Large intestine (tissue), 3 donors: ENCODE measurements around the gene NOTUM. TPM values are rescaled to one million over a fixed set of nuclear protein-coding genes. Genes with fewer than 3 reads are reported as not detected.
A peak's percentile ranks its signal among the peaks of the same experiment; 100 is the strongest.
"Not testable (repeated sequence)": the region's sequence is repeated elsewhere in the genome, so short reads cannot be mapped to it uniquely, and the experiment has no call there.

Experiments used
- DNase-seq, 2 donors: peaks; one replicate each; pipeline versions ENCODE4 v3.0.0 to v3.0.0-alpha.2; 2013
- H3K27ac ChIP-seq: one replicate; pipeline ENCODE4 v1.5.1; 2013; ENCODE audit warnings: low read length
- H3K27me3 ChIP-seq: 2 replicates; pipeline ENCODE4 v1.6.1; 2013; ENCODE audit warnings: low read length; ENCODE audit not compliant: control insufficient read depth, insufficient read depth
- H3K36me3 ChIP-seq: 2 replicates; pipeline ENCODE4 v1.6.1; 2013; ENCODE audit warnings: low read length; ENCODE audit not compliant: control insufficient read depth, insufficient read depth
- H3K4me1 ChIP-seq: one replicate; pipeline ENCODE4 v1.6.1; 2013; ENCODE audit warnings: low read length; ENCODE audit not compliant: control insufficient read depth, insufficient read depth
- H3K4me3 ChIP-seq: one replicate; pipeline ENCODE4 v1.5.1; 2013; ENCODE audit warnings: low read length
- H3K9me3 ChIP-seq: one replicate; pipeline ENCODE4 v1.6.1; 2013; ENCODE audit warnings: mild to moderate bottlenecking, low read depth, low read length, moderate library complexity; ENCODE audit not compliant: control insufficient read depth
- WGBS: methylation state at CpG from one replicate; pipeline ENCODE4 v1.1.5; 2013; ENCODE audit warnings: low lambda C conversion rate; ENCODE audit not compliant: insufficient coverage; 5-methylcytosine and 5-hydroxymethylcytosine counted together
- polyA plus RNA-seq: library from polyadenylated mRNA; unstranded; fragments of 120-200 nt; gene quantifications from one replicate; pipeline ENCODE4 v1.2.1, GENCODE V29; 2013

The NOTUM gene
- polyA plus RNA-seq, 1 donor = 4.1 TPM

- DNase-seq, H3K27me3 ChIP-seq, H3K9me3 ChIP-seq, H3K4me3 ChIP-seq: not testable (repeated sequence)
- peak overlapping the region; percentile 48 for H3K27ac ChIP-seq
- peaks cover 62% of the 10 kb centered on the region for H3K36me3 ChIP-seq
- WGBS = no CpG with 5 or more reads among the region's 9 CpGs
- H3K4me1 ChIP-seq = peaks cover 30% of the 10 kb centered on the region
Observed at GRCh38 chr17:81918333-81918669, 42.7 kb downstream of the NOTUM start.

GRCh38 chr17:81917565-81918332 lies 43.2 kb downstream of the NOTUM start, which contains the start of gene SIRT7:
Gene SIRT7 (minus strand): TSS chr17:81918176. CDS start chr17:81918131, 45 bp downstream.
- Histone ChIP-seq H3K27ac (peak within 1 kb of the TSS; percentile 48), H3K36me3 (peaks cover 66% of the 10 kb centered on the region), H3K27me3 (no peaks in the 10 kb centered on the region), H3K9me3 (peaks cover 6% of the 10 kb centered on the region), H3K4me3 (peak within 1 kb of the TSS; percentile 62), H3K4me1 (peaks cover 26% of the 10 kb centered on the region)
- WGBS = no CpG with 5 or more reads among the region's 94 CpGs
- peak; percentile 64 to 79 for DNase-seq

- no peaks in the 10 kb centered on the region for H3K27me3 ChIP-seq
- H3K4me1 ChIP-seq = peaks cover 28% of the 10 kb centered on the region
- DNase-seq = peak in 1 of 2 donors; percentile 61
- 100% methylated on average over 1 of the region's 21 CpGs for WGBS
- peak overlapping the region; percentile 44 for H3K27ac ChIP-seq
- peaks cover 68% of the 10 kb centered on the region for H3K36me3 ChIP-seq
- peaks cover 5% of the 10 kb centered on the region for H3K9me3 ChIP-seq
- peak overlapping the region; percentile 62 for H3K4me3 ChIP-seq
Observed at GRCh38 chr17:81916234-81917001, 44.6 kb downstream of the NOTUM start.

- WGBS = no CpG with 5 or more reads among the region's 12 CpGs
- H3K27ac ChIP-seq = no peak overlapping the region
- peaks cover 29% of the 10 kb centered on the region for H3K4me1 ChIP-seq
- H3K27me3 ChIP-seq = no peaks in the 10 kb centered on the region
- peaks cover 5% of the 10 kb centered on the region for H3K9me3 ChIP-seq
- H3K4me3 ChIP-seq = no peak overlapping the region
- H3K36me3 ChIP-seq = peaks cover 57% of the 10 kb centered on the region
- no peak for DNase-seq
Observed at GRCh38 chr17:81915331-81915730, 45.7 kb downstream of the NOTUM start.

- H3K27ac ChIP-seq = no peak overlapping the region
- H3K9me3 ChIP-seq = peaks cover 5% of the 10 kb centered on the region
- H3K4me3 ChIP-seq = no peak overlapping the region
- no peaks in the 10 kb centered on the region for H3K27me3 ChIP-seq
- H3K4me1 ChIP-seq = peaks cover 38% of the 10 kb centered on the region
- no CpG with 5 or more reads among the region's 36 CpGs for WGBS
- peaks cover 49% of the 10 kb centered on the region for H3K36me3 ChIP-seq
- DNase-seq = no peak
Observed at GRCh38 chr17:81914103-81914850, 46.7 kb downstream of the NOTUM start.

- Histone ChIP-seq H3K4me3 (no peak overlapping the region), H3K27me3 (no peaks in the 10 kb centered on the region), H3K4me1 (peaks cover 31% of the 10 kb centered on the region), H3K9me3 (peaks cover 5% of the 10 kb centered on the region), H3K27ac (no peak overlapping the region), H3K36me3 (peaks cover 51% of the 10 kb centered on the region)
- 80% methylated on average over 1 of the region's 31 CpGs for WGBS
- no peak for DNase-seq
Observed at GRCh38 chr17:81913394-81914102, 47.4 kb downstream of the NOTUM start.

- DNase-seq = no peak
- peaks cover 60% of the 10 kb centered on the region for H3K36me3 ChIP-seq
- H3K27ac ChIP-seq = no peak overlapping the region
- 100% methylated on average over 1 of the region's 32 CpGs for WGBS
- peaks cover 5% of the 10 kb centered on the region for H3K9me3 ChIP-seq
- no peaks in the 10 kb centered on the region for H3K27me3 ChIP-seq
- H3K4me3 ChIP-seq = no peak overlapping the region
- H3K4me1 ChIP-seq = peaks cover 26% of the 10 kb centered on the region
Observed at GRCh38 chr17:81912441-81913309, 48.3 kb downstream of the NOTUM start.

- Histone ChIP-seq H3K4me1 (peaks cover 24% of the 10 kb centered on the region), H3K27ac (peak overlapping the region; percentile 21), H3K36me3 (peaks cover 67% of the 10 kb centered on the region), H3K9me3 (peaks cover 5% of the 10 kb centered on the region), H3K27me3 (no peaks in the 10 kb centered on the region), H3K4me3 (peak overlapping the region; percentile 17)
- no peak for DNase-seq
- WGBS = no CpG with 5 or more reads among the region's 19 CpGs
Observed at GRCh38 chr17:81911969-81912368, 49.0 kb downstream of the NOTUM start.

GRCh38 chr17:81911277-81911961 lies 49.6 kb downstream of the NOTUM start, which contains the start of gene PCYT2:
Gene PCYT2 (minus strand): TSS chr17:81911399. CDS start chr17:81911355, 44 bp downstream.
- no CpG with 5 or more reads among the region's 84 CpGs for WGBS
- H3K4me1 ChIP-seq = peaks cover 19% of the 10 kb centered on the region
- peaks cover 72% of the 10 kb centered on the region for H3K36me3 ChIP-seq
- no peaks in the 10 kb centered on the region for H3K27me3 ChIP-seq
- peak; percentile 91 to 92 for DNase-seq
- H3K27ac ChIP-seq = peak within 1 kb of the TSS; percentile 98
- H3K4me3 ChIP-seq = peak within 1 kb of the TSS; percentile 91
- H3K9me3 ChIP-seq = peaks cover 5% of the 10 kb centered on the region
